ENCODE data around the gene ST6GAL1. TPM values are rescaled to one million over a fixed set of nuclear protein-coding genes. Genes with fewer than 3 reads are reported as not detected.

The ST6GAL1 gene
- total and polyA plus RNA-seq, 12 donors = 19.5 to 94.7 (median 65.8) TPM

GRCh38 chr3:186940967-186941366 is 10.6 kb downstream of the ST6GAL1 start:
- no peak overlapping the region for H3K4me3 ChIP-seq
- intact Hi-C loops (cut with DNase I) = loop anchor here in 2 of 10 donors (2.0 to 5.0 kb wide), 2 partner anchors 36 kb away; no protein-coding TSS in a partner anchor
- ATAC-seq (peak; percentile 75 to 88 (median 84)), DNase-seq (peak; percentile 34 to 69)
- peaks cover 19 to 73% (median 55%) of the 10 kb centered on the region in 9 donors for H3K4me1 ChIP-seq
- 15 to 16% methylated on average over 4 of the region's 4 CpGs for WGBS, 2 donors
- no peaks in the 10 kb centered on the region for H3K27me3 ChIP-seq
- H3K27ac ChIP-seq = peak overlapping the region; percentile 64 to 89 (median 80)
- peaks cover 0 to 37% (median 0%) of the 10 kb centered on the region in 9 donors for H3K36me3 ChIP-seq
- TF ChIP-seq CTCF (IDR thresholded peaks at IDR 0.05) = no peak
- H3K9me3 ChIP-seq = no peaks in the 10 kb centered on the region

GRCh38 chr3:186942168-186942567 is 11.8 kb downstream of the ST6GAL1 start:
- intact Hi-C loops (cut with DNase I) = loop anchor here in 1 of 10 donors (5.0 kb wide), 1 partner anchor 35 kb away; no protein-coding TSS in a partner anchor
- ATAC-seq = peak in 2 of 8 donors; percentile 6 to 51
- no peaks in the 10 kb centered on the region for H3K9me3 ChIP-seq
- no peak for DNase-seq
- H3K4me1 ChIP-seq = peaks cover 19 to 77% (median 61%) of the 10 kb centered on the region in 9 donors
- peaks cover 0 to 36% (median 0%) of the 10 kb centered on the region in 9 donors for H3K36me3 ChIP-seq
- no peak overlapping the region for H3K4me3 ChIP-seq
- WGBS, 2 donors = 27 to 44% methylated on average over 4 of the region's 4 CpGs
- H3K27ac ChIP-seq = peak overlapping the region; percentile 64 to 89 (median 80)
- TF ChIP-seq CTCF (IDR thresholded peaks at IDR 0.05) = no peak
- no peaks in the 10 kb centered on the region for H3K27me3 ChIP-seq

GRCh38 chr3:186945255-186945823 is 15.0 kb downstream of the ST6GAL1 start:
- no peak overlapping the region for H3K4me3 ChIP-seq
- intact Hi-C loops (cut with DNase I) = no loop called here
- DNase-seq (no peak), ATAC-seq (no peak)
- peaks cover 0 to 32% (median 0%) of the 10 kb centered on the region in 9 donors for H3K36me3 ChIP-seq
- H3K27me3 ChIP-seq = no peaks in the 10 kb centered on the region
- WGBS, 2 donors = 65 to 77% methylated on average over 8 of the region's 8 CpGs
- TF ChIP-seq CTCF (IDR thresholded peaks at IDR 0.05) = no peak
- H3K27ac ChIP-seq = peak overlapping the region in 3 of 10 donors; percentile 29 to 86 (median 34)
- peaks cover 30 to 81% (median 70%) of the 10 kb centered on the region in 9 donors for H3K4me1 ChIP-seq
- no peaks in the 10 kb centered on the region for H3K9me3 ChIP-seq

- H3K4me1 ChIP-seq = peaks cover 21 to 70% (median 60%) of the 10 kb centered on the region in 9 donors
- no peak overlapping the region for H3K4me3 ChIP-seq
- H3K9me3 ChIP-seq = peaks cover 0 to 5% (median 0%) of the 10 kb centered on the region in 11 donors
- H3K27ac ChIP-seq = peak overlapping the region in 9 of 10 donors; percentile 68 to 93 (median 85)
- DNase-seq = no peak
- ATAC-seq = no peak
- no peak for TF ChIP-seq CTCF (IDR thresholded peaks at IDR 0.05)
- WGBS, 2 donors = 72 to 80% methylated on average over 9 of the region's 9 CpGs
- H3K27me3 ChIP-seq = no peaks in the 10 kb centered on the region
- intact Hi-C loops (cut with DNase I) = no loop called here
- peaks cover 0 to 32% (median 0%) of the 10 kb centered on the region in 9 donors for H3K36me3 ChIP-seq
Measured at GRCh38 chr3:186946756-186947375, 16.5 kb downstream of the ST6GAL1 start.

Data from heart right ventricle (tissue), 16 donors.